H9 (cell line): Measurements from ENCODE around the gene APBB2. TPM values are rescaled to one million over a fixed set of nuclear protein-coding genes. Genes with fewer than 3 reads are reported as not detected.

Experiments
- DNase-seq: peaks from one replicate; pipeline ENCODE4 v3.0.0-alpha.2; 2017
- H2AFZ ChIP-seq: one replicate; pipeline ENCODE4 v1.6.1; 2013; ENCODE audit warnings: mild to moderate bottlenecking, low read length, control low read depth, moderate library complexity
- H2AK5ac ChIP-seq: 2 replicates; pipeline ENCODE4 v1.6.1; 2013; ENCODE audit warnings: low read length, control low read depth, mixed read lengths; ENCODE audit not compliant: insufficient read length
- H2BK120ac ChIP-seq: one replicate; pipeline ENCODE4 v1.6.1; 2013; ENCODE audit warnings: low read depth, mild to moderate bottlenecking, low read length, control low read depth, inconsistent platforms; ENCODE audit not compliant: poor library complexity, severe bottlenecking
- H2BK12ac ChIP-seq: 2 replicates; pipeline ENCODE4 v1.6.1; 2013; ENCODE audit warnings: low read length, control low read depth, mixed read lengths, low read depth; ENCODE audit not compliant: insufficient read length
- H2BK15ac ChIP-seq: 2 replicates; pipeline ENCODE4 v1.6.1; 2013; ENCODE audit warnings: low read depth, low read length, control low read depth
- H2BK20ac ChIP-seq: one replicate; pipeline ENCODE4 v1.6.1; 2013; ENCODE audit warnings: low read depth, mild to moderate bottlenecking, low read length, control low read depth, inconsistent platforms; ENCODE audit not compliant: poor library complexity, severe bottlenecking
- H2BK5ac ChIP-seq: 2 replicates; pipeline ENCODE4 v1.6.1; 2013; ENCODE audit warnings: low read length, control low read depth, mixed read lengths; ENCODE audit not compliant: insufficient read length
- H3K14ac ChIP-seq: 2 replicates; pipeline ENCODE4 v1.6.1; 2013; ENCODE audit warnings: low read length, control low read depth; ENCODE audit not compliant: insufficient read depth
- H3K18ac ChIP-seq: 2 replicates; pipeline ENCODE4 v1.6.1; 2013; ENCODE audit warnings: low read depth, mild to moderate bottlenecking, mixed read lengths, low read length, control low read depth; ENCODE audit not compliant: insufficient read length
- H3K23ac ChIP-seq: 2 replicates; pipeline ENCODE4 v1.6.1; 2013; ENCODE audit warnings: low read length, control low read depth, mixed read lengths, low read depth; ENCODE audit not compliant: insufficient read length
- H3K23me2 ChIP-seq: 2 replicates; pipeline ENCODE4 v1.6.1; 2013; ENCODE audit warnings: low read depth, mild to moderate bottlenecking, mixed read lengths, low read length, control low read depth; ENCODE audit not compliant: insufficient read length, poor library complexity, severe bottlenecking
- H3K27ac ChIP-seq: 2 replicates; pipeline ENCODE4 v1.5.1; 2013; ENCODE audit warnings: low read length, control low read depth, mixed read lengths, low read depth; ENCODE audit not compliant: insufficient read length
- H3K27me3 ChIP-seq: 2 replicates; pipeline ENCODE4 v1.6.1; 2013; ENCODE audit warnings: low read length, control low read depth, inconsistent platforms; ENCODE audit not compliant: insufficient read depth
- H3K4ac ChIP-seq: 2 replicates; pipeline ENCODE4 v1.6.1; 2013; ENCODE audit warnings: low read depth, mild to moderate bottlenecking, control low read depth, inconsistent platforms, low read length, moderate library complexity
- H3K4me1 ChIP-seq: 2 replicates; pipeline ENCODE4 v1.6.1; 2013; ENCODE audit warnings: low read length, control low read depth, inconsistent platforms; ENCODE audit not compliant: insufficient read depth
- H3K4me2 ChIP-seq: 2 replicates; pipeline ENCODE4 v1.6.1; 2013; ENCODE audit warnings: low read length, control low read depth, mixed read lengths; ENCODE audit not compliant: insufficient read length, insufficient read depth
- H3K56ac ChIP-seq: 2 replicates; pipeline ENCODE4 v1.6.1; 2013; ENCODE audit warnings: low read depth, mild to moderate bottlenecking, mixed read lengths, low read length, control low read depth; ENCODE audit not compliant: insufficient read length
- H3K79me1 ChIP-seq: 2 replicates; pipeline ENCODE4 v1.6.1; 2013; ENCODE audit warnings: low read depth, mild to moderate bottlenecking, moderate library complexity, low read length, control low read depth, inconsistent platforms; ENCODE audit not compliant: insufficient read depth, poor library complexity, severe bottlenecking
- H3K79me2 ChIP-seq: 2 replicates; pipeline ENCODE4 v1.6.1; 2013; ENCODE audit warnings: low read length, control low read depth, inconsistent platforms; ENCODE audit not compliant: insufficient read depth
- H3K9ac ChIP-seq: 2 replicates; pipeline ENCODE4 v1.6.1; 2013; ENCODE audit warnings: low read length, control low read depth, mixed read lengths; ENCODE audit not compliant: insufficient read length; ENCODE audit errors: extremely low read depth
- H3K9me3 ChIP-seq: one replicate; pipeline ENCODE4 v1.6.1; 2013; ENCODE audit warnings: low read depth, low read length, inconsistent platforms; ENCODE audit not compliant: control insufficient read depth
- H3T11ph ChIP-seq: one replicate; pipeline ENCODE4 v1.6.1; 2013; ENCODE audit warnings: mild to moderate bottlenecking, low read length, control low read depth, inconsistent platforms
- H4K20me1 ChIP-seq: one replicate; pipeline ENCODE4 v1.6.1; 2013; ENCODE audit not compliant: control insufficient read depth, insufficient read length, insufficient read depth
- H4K5ac ChIP-seq: 2 replicates; pipeline ENCODE4 v1.6.1; 2013; ENCODE audit warnings: low read depth, mild to moderate bottlenecking, mixed read lengths, low read length, control low read depth; ENCODE audit not compliant: insufficient read length
- H4K8ac ChIP-seq: replicated peaks from 2 replicates; pipeline ENCODE4 v1.6.1; 2013; ENCODE audit warnings: low read length, control low read depth, mixed read lengths, low read depth; ENCODE audit not compliant: insufficient read length
- H4K91ac ChIP-seq: 2 replicates; pipeline ENCODE4 v1.6.1; 2013; ENCODE audit warnings: low read depth, mild to moderate bottlenecking, moderate library complexity, mixed read lengths, low read length, control low read depth; ENCODE audit not compliant: insufficient read length
- H3K27ac Mint-ChIP-seq, 3 experiments: 2 replicates in 2 of 3; 3 replicates in 1 of 3; pipeline ENCODE4 v1.8.0; 2020 to 2021; ENCODE audit warnings: mixed read lengths in 3 of 3, mild to moderate bottlenecking in 1 of 3, moderate library complexity in 1 of 3
- H3K27me3 Mint-ChIP-seq: 2 replicates; pipeline ENCODE4 v1.8.0; 2021; ENCODE audit warnings: low read depth, mild to moderate bottlenecking, moderate library complexity, mixed read lengths
- H3K36me3 Mint-ChIP-seq, 3 experiments: 2 replicates in 2 of 3; 3 replicates in 1 of 3; pipeline ENCODE4 v1.8.0; 2020 to 2021; ENCODE audit warnings: low read depth in 3 of 3, mixed read lengths in 3 of 3; ENCODE audit not compliant: insufficient read depth in 1 of 3
- H3K4me1 Mint-ChIP-seq, 2 experiments: 2 replicates each; pipeline ENCODE4 v1.8.0; 2020; ENCODE audit warnings: mixed read lengths in 2 of 2
- H3K4me3 Mint-ChIP-seq, 2 experiments: 2 replicates in 1 of 2; 3 replicates in 1 of 2; pipeline ENCODE4 v1.8.0; 2020 to 2021; ENCODE audit warnings: mild to moderate bottlenecking in 2 of 2, mixed read lengths in 2 of 2, moderate library complexity in 1 of 2
- H3K9me3 Mint-ChIP-seq, 2 experiments: 2 replicates in 1 of 2; 3 replicates in 1 of 2; pipeline ENCODE4 v1.8.0; 2020; ENCODE audit warnings: mild to moderate bottlenecking in 2 of 2, mixed read lengths in 2 of 2, moderate library complexity in 1 of 2
- total RNA-seq: library from RNA; stranded (reverse); gene quantifications from 2 replicates; pipeline ENCODE4 v1.2.1, GENCODE V29; 2021
- TF ChIP-seq, protein P1 (sequence below): fragments of 200-600 bp; sonication (generic); conservative IDR thresholded peaks from 3 replicates; pipeline ENCODE4 v1.8.0; 2021; ENCODE audit warnings: antibody characterized with exemption, mild to moderate bottlenecking

The APBB2 gene
- total RNA-seq, 1 experiment from 2014 or later, result 39.6 TPM

GRCh38 chr4:41044791-41045190 lies 169.6 kb downstream of the APBB2 start:
- Histone ChIP-seq H3K9me3 (no peaks in the 10 kb centered on the region), H2BK5ac (no peak overlapping the region), H3K4me1 (no peaks in the 10 kb centered on the region), H2BK120ac (no peak overlapping the region), H3K27me3 (no peaks in the 10 kb centered on the region), H3K14ac (no peak overlapping the region), H3K79me1 (no peaks in the 10 kb centered on the region), H2BK12ac (no peak overlapping the region), H3K23ac (no peak overlapping the region), H4K8ac (no peak overlapping the region), H3K23me2 (no peaks in the 10 kb centered on the region), H4K5ac (no peak overlapping the region), H4K91ac (no peak overlapping the region), H3K79me2 (no peaks in the 10 kb centered on the region), H3K56ac (no peak overlapping the region), H3K18ac (no peak overlapping the region), H3K27ac (no peak overlapping the region), H3K4me2 (no peak overlapping the region), H3T11ph (no peak overlapping the region), H2AK5ac (no peak overlapping the region), H4K20me1 (no peaks in the 10 kb centered on the region), H3K4ac (no peak overlapping the region), H2AFZ (no peak overlapping the region), H2BK20ac (no peak overlapping the region), H3K9ac (no peak overlapping the region), H2BK15ac (no peak overlapping the region)
- H3K27me3 Mint-ChIP-seq, result no peaks in the 10 kb centered on the region
- no peak overlapping the region for H3K4me3 Mint-ChIP-seq
- peaks cover 4 to 6% of the 10 kb centered on the region in 2 experiments for H3K4me1 Mint-ChIP-seq
- peaks cover 21 to 31% of the 10 kb centered on the region in 2 experiments for H3K9me3 Mint-ChIP-seq
- peaks cover 17 to 36% (median 23%) of the 10 kb centered on the region in 3 experiments for H3K36me3 Mint-ChIP-seq
- TF ChIP-seq, protein P1, sequence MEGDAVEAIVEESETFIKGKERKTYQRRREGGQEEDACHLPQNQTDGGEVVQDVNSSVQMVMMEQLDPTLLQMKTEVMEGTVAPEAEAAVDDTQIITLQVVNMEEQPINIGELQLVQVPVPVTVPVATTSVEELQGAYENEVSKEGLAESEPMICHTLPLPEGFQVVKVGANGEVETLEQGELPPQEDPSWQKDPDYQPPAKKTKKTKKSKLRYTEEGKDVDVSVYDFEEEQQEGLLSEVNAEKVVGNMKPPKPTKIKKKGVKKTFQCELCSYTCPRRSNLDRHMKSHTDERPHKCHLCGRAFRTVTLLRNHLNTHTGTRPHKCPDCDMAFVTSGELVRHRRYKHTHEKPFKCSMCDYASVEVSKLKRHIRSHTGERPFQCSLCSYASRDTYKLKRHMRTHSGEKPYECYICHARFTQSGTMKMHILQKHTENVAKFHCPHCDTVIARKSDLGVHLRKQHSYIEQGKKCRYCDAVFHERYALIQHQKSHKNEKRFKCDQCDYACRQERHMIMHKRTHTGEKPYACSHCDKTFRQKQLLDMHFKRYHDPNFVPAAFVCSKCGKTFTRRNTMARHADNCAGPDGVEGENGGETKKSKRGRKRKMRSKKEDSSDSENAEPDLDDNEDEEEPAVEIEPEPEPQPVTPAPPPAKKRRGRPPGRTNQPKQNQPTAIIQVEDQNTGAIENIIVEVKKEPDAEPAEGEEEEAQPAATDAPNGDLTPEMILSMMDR, result no peak
- no peak for DNase-seq
- no peak overlapping the region for H3K27ac Mint-ChIP-seq
